GM12865 (cell line): ENCODE data around the gene FARP1.

Experiments
- DNase-seq: peaks from one replicate; pipeline ENCODE4 v3.0.0; 2010; ENCODE audit warnings: low read depth
- H3K4me3 ChIP-seq: 2 replicates; pipeline ENCODE4 v1.5.1; 2011; ENCODE audit warnings: mild to moderate bottlenecking, low read depth, low read length, control low read depth
- TF ChIP-seq, protein P1 (sequence below): IDR thresholded peaks from 2 replicates; pipeline ENCODE4 v1.5.1; 2011; ENCODE audit warnings: low read length, control low read depth, low read depth, inconsistent platforms; ENCODE audit not compliant: insufficient read depth; ENCODE audit errors: missing control alignments

Gene FARP1

GRCh38 chr13:98394820-98395510, 252.1 kb downstream of the FARP1 start:
- no peak for DNase-seq

GRCh38 chr13:98396071-98396710, 253.3 kb downstream of the FARP1 start:
- no peak overlapping the region for H3K4me3 ChIP-seq
- DNase-seq: no peak
- TF ChIP-seq, protein P1, sequence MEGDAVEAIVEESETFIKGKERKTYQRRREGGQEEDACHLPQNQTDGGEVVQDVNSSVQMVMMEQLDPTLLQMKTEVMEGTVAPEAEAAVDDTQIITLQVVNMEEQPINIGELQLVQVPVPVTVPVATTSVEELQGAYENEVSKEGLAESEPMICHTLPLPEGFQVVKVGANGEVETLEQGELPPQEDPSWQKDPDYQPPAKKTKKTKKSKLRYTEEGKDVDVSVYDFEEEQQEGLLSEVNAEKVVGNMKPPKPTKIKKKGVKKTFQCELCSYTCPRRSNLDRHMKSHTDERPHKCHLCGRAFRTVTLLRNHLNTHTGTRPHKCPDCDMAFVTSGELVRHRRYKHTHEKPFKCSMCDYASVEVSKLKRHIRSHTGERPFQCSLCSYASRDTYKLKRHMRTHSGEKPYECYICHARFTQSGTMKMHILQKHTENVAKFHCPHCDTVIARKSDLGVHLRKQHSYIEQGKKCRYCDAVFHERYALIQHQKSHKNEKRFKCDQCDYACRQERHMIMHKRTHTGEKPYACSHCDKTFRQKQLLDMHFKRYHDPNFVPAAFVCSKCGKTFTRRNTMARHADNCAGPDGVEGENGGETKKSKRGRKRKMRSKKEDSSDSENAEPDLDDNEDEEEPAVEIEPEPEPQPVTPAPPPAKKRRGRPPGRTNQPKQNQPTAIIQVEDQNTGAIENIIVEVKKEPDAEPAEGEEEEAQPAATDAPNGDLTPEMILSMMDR: no peak

More at GRCh38 chr13:98394820-98395510, 252.1 kb downstream of the FARP1 start:
- TF ChIP-seq, protein P1: no peak
- no peak overlapping the region for H3K4me3 ChIP-seq

DNA sequence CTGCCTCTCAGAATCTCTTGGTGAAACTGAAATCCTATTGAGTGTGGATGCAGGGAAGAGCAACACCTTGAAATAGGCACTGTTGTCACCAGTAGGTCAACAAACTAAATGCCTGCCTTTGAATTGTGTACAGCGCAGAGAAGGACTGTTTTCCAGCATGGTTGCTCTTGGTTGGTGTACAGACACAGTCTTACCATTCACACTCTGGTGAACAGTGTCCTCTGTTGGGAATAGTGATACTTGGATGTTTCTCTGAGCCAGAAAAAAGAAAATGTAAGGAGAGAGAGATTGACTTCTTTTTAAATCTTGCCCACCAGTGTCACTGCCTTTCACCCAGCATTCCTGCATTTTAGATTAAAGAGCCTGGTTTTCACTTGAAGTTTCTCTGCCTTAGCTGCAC, 254.3 kb downstream of the FARP1 start:
- no peak for DNase-seq
- no peak overlapping the region for H3K4me3 ChIP-seq
- TF ChIP-seq, protein P1: no peak

DNA sequence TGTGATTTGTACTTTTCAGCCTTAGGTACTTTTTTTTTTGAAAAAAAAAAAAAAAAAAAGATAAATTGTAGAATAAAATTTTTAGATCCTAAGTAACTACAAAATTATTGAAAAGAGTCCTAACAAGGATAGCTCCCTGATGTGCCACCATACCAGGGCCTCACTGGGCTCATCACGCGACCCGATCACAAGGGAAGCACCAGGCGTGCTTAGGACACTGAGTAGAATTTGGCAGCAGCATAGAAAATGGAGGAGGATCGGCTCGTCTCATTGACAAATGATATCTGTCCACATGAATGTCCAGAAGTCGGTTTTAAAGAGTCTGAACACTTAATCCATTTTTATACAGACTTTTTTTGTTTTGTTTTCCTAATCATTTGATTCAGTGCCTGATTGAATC, 255.0 kb downstream of the FARP1 start:
- TF ChIP-seq, protein P1: no peak
- H3K4me3 ChIP-seq: no peak overlapping the region
- DNase-seq: no peak

DNA sequence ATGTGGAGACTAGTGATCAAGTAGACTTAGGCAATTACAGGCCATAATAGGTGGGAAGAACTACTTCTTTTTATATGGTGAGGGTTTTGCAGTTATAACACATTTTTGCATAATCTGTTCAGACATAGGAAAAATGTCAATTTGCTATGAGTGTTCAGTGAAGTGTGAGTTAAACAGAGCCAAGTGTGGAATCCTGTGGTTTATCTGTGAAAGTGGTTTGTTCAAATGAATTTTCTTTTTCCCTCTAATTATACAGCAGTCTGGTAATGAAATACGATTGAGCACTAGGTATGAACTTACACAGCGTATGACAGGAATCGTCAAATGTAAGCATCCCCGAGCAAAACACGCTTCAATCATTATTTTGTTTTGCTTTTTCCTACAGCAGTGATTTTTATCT, 255.7 kb downstream of the FARP1 start:
- H3K4me3 ChIP-seq: no peak overlapping the region
- TF ChIP-seq, protein P1: no peak
- DNase-seq: no peak

- DNase-seq: no peak
- no peak overlapping the region for H3K4me3 ChIP-seq
- TF ChIP-seq, protein P1: no peak
Measured at GRCh38 chr13:98399756-98400155, 256.9 kb downstream of the FARP1 start.
